ENCODE measurements around the gene CCDC51. TPM values are rescaled to one million over a fixed set of nuclear protein-coding genes. Genes with fewer than 3 reads are reported as not detected.
A peak's percentile ranks its signal among the peaks of the same experiment; 100 is the strongest.

CCDC51 gene
- total RNA-seq, 1 experiment from 2014 or later: 27.8 TPM

GRCh38 chr3:48436477-48436787, 3.5 kb downstream of the CCDC51 start:
- Histone ChIP-seq H3K9ac (ENCODE audit: low read length) (no peak overlapping the region), H3K27me3 (ENCODE audit: low read length) (no peaks in the 10 kb centered on the region), H3K79me2 (ENCODE audit: low read length) (peaks cover 31% of the 10 kb centered on the region), H3K4me3 (ENCODE audit: low read length) (no peak overlapping the region), H3K9me2 (replicated peaks; ENCODE audit: low read length) (no peaks in the 10 kb centered on the region), H3K4me1 (ENCODE audit: insufficient read depth, low read length) (peaks cover 11% of the 10 kb centered on the region), H3K4me2 (ENCODE audit: low read length) (no peak overlapping the region), H3K27ac (ENCODE audit: low read length) (no peak overlapping the region), H3K9me3 (ENCODE audit: low read length) (no peaks in the 10 kb centered on the region), H4K20me1 (ENCODE audit: low read length) (peaks cover 2% of the 10 kb centered on the region), H3K36me3 (ENCODE audit: low read depth, low read length) (peaks cover 15% of the 10 kb centered on the region), H3F3A (ENCODE audit: low read length, unreplicated experiment) (no peaks in the 10 kb centered on the region), H2AFZ (ENCODE audit: low read length) (no peak overlapping the region)
- CTCF ChIA-PET: interaction anchor here (0.5 to 2.3 kb wide), 40 partner anchors 9 to 555 kb away, joined by 3 to 222 read pairs (median 5); partner anchors contain the start of genes ATRIP, PFKFB4 and ZNF589
- TF ChIP-seq EZH2phosphoT487 (IDR thresholded peaks at IDR 0.05; ENCODE audit: borderline replicate concordance, low read length): no peak
- TF ChIP-seq, protein P1, sequence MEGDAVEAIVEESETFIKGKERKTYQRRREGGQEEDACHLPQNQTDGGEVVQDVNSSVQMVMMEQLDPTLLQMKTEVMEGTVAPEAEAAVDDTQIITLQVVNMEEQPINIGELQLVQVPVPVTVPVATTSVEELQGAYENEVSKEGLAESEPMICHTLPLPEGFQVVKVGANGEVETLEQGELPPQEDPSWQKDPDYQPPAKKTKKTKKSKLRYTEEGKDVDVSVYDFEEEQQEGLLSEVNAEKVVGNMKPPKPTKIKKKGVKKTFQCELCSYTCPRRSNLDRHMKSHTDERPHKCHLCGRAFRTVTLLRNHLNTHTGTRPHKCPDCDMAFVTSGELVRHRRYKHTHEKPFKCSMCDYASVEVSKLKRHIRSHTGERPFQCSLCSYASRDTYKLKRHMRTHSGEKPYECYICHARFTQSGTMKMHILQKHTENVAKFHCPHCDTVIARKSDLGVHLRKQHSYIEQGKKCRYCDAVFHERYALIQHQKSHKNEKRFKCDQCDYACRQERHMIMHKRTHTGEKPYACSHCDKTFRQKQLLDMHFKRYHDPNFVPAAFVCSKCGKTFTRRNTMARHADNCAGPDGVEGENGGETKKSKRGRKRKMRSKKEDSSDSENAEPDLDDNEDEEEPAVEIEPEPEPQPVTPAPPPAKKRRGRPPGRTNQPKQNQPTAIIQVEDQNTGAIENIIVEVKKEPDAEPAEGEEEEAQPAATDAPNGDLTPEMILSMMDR (conservative IDR thresholded peaks at IDR 0.05; ENCODE audit: low read depth, low read length): no peak
- no peak for TF ChIP-seq EZH2 (IDR thresholded peaks at IDR 0.05; ENCODE audit: low read length, unreplicated experiment)
- BruUV-seq (replicated peaks): no TSS peak
- ATAC-seq (no peak), DNase-seq (no peak)
- POLR2A ChIA-PET (ENCODE audit: unreplicated experiment): interaction anchor here (0.8 kb wide), 1 partner anchor 35 kb away, joined by 4 read pairs; no protein-coding TSS in a partner anchor
- intact Hi-C loops (cut with micrococcal nuclease): loop anchor here (1.0 kb wide), 4 partner anchors 35 to 242 kb away; no protein-coding TSS in a partner anchor

DNA sequence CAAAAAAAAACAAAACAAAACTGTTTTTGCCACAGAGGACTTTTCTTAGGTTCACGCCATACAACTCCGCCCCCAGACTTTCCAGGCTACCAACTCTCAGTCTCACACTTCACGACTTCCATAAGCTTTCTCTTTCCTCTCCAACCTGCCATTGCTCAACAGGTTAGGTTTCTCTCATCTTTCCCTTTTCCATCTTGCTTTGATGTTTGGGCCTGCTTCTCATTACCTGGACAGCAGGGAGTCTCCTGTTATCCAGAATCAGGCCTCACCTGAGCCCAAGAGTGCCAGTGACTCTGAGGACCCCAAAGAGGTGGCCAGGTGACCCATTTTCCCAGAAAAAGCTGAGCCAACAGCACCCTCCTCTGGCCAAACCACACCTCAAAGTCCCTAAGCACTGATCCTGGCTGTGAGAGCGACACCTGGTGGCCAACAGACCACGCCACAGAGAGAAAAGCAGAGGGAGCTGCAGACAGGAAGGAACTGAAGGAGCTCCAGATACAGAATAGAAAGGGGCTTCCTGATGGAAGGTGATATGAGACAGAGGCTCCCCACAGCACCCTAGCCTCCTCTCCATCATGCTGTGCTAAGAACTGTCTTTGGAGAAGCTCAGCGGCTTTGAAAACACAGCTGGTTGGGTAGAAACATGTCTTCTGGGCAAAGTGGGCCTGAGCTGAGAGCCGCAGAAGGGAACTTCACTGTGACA, 4.0 kb downstream of the CCDC51 start:
- Histone ChIP-seq H3K9ac (ENCODE audit: low read length) (no peak overlapping the region), H3K9me2 (replicated peaks; ENCODE audit: low read length) (no peaks in the 10 kb centered on the region), H3K27ac (ENCODE audit: low read length) (no peak overlapping the region), H2AFZ (ENCODE audit: low read length) (no peak overlapping the region), H3K9me3 (ENCODE audit: low read length) (no peaks in the 10 kb centered on the region), H3K4me2 (ENCODE audit: low read length) (no peak overlapping the region), H3K27me3 (ENCODE audit: low read length) (no peaks in the 10 kb centered on the region), H3F3A (ENCODE audit: low read length, unreplicated experiment) (no peaks in the 10 kb centered on the region), H3K4me3 (ENCODE audit: low read length) (no peak overlapping the region), H3K36me3 (ENCODE audit: low read depth, low read length) (peaks cover 13% of the 10 kb centered on the region), H4K20me1 (ENCODE audit: low read length) (no peaks in the 10 kb centered on the region), H3K4me1 (ENCODE audit: insufficient read depth, low read length) (peaks cover 9% of the 10 kb centered on the region), H3K79me2 (ENCODE audit: low read length) (peaks cover 26% of the 10 kb centered on the region)
- intact Hi-C loops (cut with micrococcal nuclease): loop anchor here (1.0 kb wide), 4 partner anchors 35 to 242 kb away; no protein-coding TSS in a partner anchor
- ATAC-seq (peak; percentile 50), DNase-seq (peak; percentile 88)
- ChIA-PET CTCF (interaction anchor here (0.5 to 2.3 kb wide), 43 partner anchors 9 to 555 kb away, joined by 3 to 222 read pairs (median 5); partner anchors contain the start of genes ATRIP, PFKFB4 and ZNF589), POLR2A (ENCODE audit: unreplicated experiment) (interaction anchor here (0.6 to 0.8 kb wide), 2 partner anchors 35 to 205 kb away, joined by 3 to 4 read pairs; no protein-coding TSS in a partner anchor)
- TF ChIP-seq EZH2phosphoT487 (IDR thresholded peaks at IDR 0.05; ENCODE audit: borderline replicate concordance, low read length) (no peak), EZH2 (IDR thresholded peaks at IDR 0.05; ENCODE audit: low read length, unreplicated experiment) (no peak)
- TF ChIP-seq, protein P1 (conservative IDR thresholded peaks at IDR 0.05; ENCODE audit: low read depth, low read length): peak; percentile 100
- BruUV-seq (replicated peaks): no TSS peak

- peaks cover 11% of the 10 kb centered on the region for H3K4me1 ChIP-seq (ENCODE audit: insufficient read depth, low read length)
- no peak for DNase-seq
- no peak overlapping the region for H3K9ac ChIP-seq (ENCODE audit: low read length)
Measured at GRCh38 chr3:48435223-48435595, 4.7 kb downstream of the CCDC51 start.

More at GRCh38 chr3:48435223-48435595, 4.7 kb downstream of the CCDC51 start:
- Histone ChIP-seq H3K36me3 (ENCODE audit: low read depth, low read length) (peaks cover 13% of the 10 kb centered on the region), H2AFZ (ENCODE audit: low read length) (no peak overlapping the region), H3K4me2 (ENCODE audit: low read length) (no peak overlapping the region), H3K27ac (ENCODE audit: low read length) (no peak overlapping the region), H4K20me1 (ENCODE audit: low read length) (no peaks in the 10 kb centered on the region), H3K27me3 (ENCODE audit: low read length) (no peaks in the 10 kb centered on the region), H3K9me2 (replicated peaks; ENCODE audit: low read length) (no peaks in the 10 kb centered on the region), H3K9me3 (ENCODE audit: low read length) (no peaks in the 10 kb centered on the region), H3K4me3 (ENCODE audit: low read length) (no peak overlapping the region), H3K79me2 (ENCODE audit: low read length) (peaks cover 19% of the 10 kb centered on the region), H3F3A (ENCODE audit: low read length, unreplicated experiment) (no peaks in the 10 kb centered on the region)
- ChIA-PET CTCF (interaction anchor here (0.6 to 2.3 kb wide), 9 partner anchors 11 to 241 kb away, joined by 3 to 222 read pairs (median 39); partner anchors contain the start of gene ATRIP), POLR2A (ENCODE audit: unreplicated experiment) (no interaction called here)
- BruUV-seq (replicated peaks): no TSS peak
- intact Hi-C loops (cut with micrococcal nuclease): no loop called here
- no peak for TF ChIP-seq EZH2phosphoT487 (IDR thresholded peaks at IDR 0.05; ENCODE audit: borderline replicate concordance, low read length)
- TF ChIP-seq, protein P1 (conservative IDR thresholded peaks at IDR 0.05; ENCODE audit: low read depth, low read length): no peak
- no peak for TF ChIP-seq EZH2 (IDR thresholded peaks at IDR 0.05; ENCODE audit: low read length, unreplicated experiment)
- ATAC-seq: no peak
